Activated T-cell treated with anti-CD3 and anti-CD28 coated beads for 24 hours (primary cell): ENCODE measurements around the gene C8B.

Experiments
- DNase-seq: peaks from one replicate; pipeline ENCODE4 v3.0.0-alpha.2; 2020; ENCODE audit warnings: low read depth

C8B gene

DNA sequence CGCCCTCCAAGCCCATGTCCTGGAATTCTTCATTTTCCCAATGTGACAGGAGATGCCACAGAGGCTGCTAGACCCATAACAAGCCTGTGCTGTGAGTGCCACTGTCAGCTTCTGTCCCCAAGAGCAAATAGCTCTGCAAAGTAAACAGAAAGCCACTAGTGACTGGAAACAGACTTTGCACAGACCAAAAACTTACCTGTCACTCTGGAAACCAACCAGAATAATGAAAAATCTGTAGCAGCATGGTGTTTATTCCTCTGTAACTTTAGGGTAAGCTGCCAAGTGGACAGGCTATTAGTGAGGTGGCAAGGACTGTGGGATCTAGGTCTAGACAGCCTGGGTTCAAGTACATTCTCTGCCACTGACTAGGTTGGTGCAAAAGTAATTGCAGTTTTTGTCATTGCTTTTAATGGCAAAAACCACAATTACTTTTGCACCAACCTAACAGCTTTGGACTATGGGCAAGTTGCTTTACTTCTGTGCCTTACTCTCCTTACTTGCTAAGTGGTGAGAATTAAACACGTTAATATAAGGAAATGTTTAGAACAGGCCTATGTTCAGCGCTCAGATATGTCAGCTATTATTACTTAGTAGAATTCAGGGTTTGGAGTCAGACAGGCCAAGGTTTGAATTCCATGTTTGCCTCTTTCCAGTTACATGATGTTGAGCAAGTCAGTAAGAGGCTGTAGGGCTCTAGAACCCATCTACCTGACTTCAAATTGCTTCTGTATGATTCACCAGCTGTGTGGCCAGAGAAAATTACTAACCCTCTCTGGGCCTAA is at the start of gene C8B:
Gene C8B, minus strand, starts transcription at position 100 of the 782 bp plus-strand sequence. Its CDS starts 67 bp downstream, at position 33.
- no peak for DNase-seq

DNA sequence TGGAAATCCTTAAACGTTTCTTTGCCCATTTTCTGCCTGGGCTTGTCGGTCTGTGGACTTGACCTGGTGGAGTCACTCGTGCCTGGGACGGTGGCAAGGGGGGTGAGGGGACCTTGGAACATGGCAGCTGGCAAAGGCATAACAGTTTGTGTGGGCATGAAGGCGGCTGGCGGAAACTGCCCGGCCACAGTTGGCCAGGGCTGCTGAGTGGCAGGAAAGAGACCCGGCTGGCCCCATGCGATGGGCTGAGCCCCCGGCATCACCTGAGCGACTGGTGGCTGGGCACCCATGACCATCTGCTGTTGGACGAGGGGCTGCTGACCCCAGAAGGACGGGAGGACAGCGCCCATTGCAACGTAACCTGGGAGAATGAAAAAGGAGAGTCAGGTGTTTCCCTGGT is 49.3 kb upstream of the C8B start:
- no peak for DNase-seq

DNA sequence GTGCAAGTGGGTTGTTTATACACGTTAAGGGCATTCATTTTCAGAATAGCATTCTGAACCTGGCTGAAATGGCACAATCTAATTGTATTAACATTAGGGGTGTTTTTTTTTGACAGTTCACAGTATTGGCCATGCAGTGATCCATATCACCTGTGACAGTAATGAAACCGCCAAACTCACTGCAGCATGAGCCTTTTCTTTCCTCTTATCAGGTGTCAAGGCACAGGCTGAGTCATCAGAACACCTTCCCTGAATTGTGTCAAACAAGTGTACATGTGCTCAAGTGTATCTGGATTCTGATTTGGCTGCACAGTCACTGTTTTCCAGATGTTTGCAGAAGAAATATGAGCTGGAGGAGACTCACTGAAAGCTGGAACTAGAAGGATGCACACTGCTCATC is 47.7 kb upstream of the C8B start:
- no peak for DNase-seq

DNA sequence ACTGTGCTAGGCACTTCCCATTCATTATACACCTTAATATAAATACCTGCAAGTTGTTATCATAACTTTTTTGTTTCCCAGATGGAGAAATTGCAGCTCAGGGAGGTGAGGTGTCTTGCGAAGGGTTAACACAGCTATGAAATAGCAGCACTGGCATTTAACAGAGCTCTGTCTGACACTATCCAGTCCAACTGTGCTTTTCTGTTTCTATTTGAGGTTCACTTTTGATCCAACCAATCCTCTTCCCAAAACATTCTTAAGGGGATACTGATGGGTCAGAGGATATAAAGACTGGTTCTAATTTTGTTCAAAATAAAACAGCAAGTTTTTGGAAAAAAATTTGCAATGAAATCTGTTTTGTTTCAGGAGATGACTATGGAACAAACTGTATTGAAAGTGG is 46.5 kb upstream of the C8B start:
- no peak for DNase-seq

DNA sequence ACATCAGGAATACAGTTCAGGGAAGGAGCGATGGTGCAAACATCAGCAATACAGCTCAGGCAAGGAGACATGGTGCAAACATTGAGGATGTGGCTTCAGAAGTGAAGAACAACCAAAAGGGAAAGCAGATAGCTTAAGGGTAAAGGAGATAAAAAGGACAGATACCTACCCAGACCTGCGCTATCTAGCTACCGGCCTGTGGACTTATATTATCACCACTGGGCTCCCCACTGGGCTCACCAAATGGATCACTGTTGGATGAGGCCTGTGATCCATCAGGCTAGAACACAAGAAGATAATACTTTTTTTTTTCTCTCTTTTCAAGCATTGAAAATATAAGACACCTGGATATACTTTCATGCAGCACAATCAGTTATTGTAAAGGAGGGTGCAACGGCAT is 44.7 kb upstream of the C8B start:
- DNase-seq, result no peak

DNA sequence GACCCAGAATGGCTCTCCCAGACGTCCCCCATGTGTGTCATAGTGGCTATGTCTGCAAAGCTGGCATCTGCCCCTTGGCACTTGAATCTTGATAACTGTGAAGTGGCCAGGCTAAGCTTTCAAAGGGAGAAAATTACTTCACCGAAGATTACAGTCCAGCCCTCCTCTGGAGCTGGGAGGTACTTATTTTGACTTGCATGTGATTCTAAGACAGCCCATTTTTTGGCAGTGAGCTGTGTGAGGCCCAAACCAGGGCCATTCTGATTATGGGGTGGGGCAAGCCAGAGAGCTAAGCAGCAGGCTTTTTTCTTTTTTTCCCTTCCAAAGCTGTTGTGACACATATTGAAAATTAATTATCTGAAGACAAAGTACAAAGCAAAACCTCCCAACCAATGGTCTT is 42.1 kb upstream of the C8B start:
- DNase-seq, result no peak

DNA sequence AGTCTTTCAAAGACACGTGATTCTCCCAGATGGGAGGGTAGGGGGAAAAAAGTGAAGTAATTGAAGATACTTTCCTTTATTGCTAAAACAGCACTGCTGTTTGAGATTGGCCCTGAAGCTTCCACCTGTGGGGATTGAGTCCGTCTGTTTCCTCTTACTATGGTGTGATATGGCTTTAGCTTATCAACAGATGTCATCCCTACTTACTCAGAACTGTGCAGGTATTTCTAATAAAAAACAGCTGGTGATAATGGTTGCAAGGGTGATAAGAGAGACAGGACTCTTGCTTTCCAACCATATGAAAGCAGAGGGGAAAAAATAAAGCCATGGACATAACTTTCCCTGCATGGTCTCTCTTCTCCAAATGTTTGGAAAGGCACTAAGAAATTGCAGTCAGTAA is 41.7 kb upstream of the C8B start:
- no peak for DNase-seq

DNA sequence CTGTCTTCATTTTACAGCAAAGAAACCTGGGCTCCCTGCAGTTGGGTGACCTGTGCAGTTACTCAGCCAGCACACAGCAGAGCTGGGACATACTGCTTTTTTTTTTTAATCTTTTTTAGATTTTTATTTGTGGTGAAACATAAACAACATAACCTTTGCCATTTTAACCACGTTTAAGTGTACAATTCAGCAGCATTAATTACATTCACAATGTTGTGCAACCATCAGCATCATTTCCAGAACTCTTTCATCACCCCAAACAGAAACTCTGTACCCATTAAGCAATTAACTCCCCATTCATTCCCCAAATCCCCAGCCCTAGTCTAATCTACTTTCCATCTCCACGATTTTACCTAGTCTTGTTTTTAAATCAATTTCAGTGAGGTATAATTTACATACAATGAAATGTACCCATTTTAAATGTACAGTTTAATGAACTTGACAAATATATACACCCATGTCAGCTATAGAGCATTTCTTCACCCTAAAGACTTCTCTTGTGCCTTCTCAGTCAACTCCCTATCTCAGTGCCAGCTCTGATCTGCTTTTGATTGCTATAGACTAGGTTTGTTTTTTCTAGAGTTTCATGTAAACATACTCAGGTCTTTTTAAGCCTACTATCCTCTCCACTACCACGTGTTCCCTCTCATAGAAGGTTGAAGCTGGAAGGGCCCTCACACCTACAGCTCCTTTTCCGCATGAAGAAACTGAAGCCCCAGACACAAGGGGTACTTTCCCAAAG is 37.8 kb upstream of the C8B start:
- DNase-seq, result no peak

DNA sequence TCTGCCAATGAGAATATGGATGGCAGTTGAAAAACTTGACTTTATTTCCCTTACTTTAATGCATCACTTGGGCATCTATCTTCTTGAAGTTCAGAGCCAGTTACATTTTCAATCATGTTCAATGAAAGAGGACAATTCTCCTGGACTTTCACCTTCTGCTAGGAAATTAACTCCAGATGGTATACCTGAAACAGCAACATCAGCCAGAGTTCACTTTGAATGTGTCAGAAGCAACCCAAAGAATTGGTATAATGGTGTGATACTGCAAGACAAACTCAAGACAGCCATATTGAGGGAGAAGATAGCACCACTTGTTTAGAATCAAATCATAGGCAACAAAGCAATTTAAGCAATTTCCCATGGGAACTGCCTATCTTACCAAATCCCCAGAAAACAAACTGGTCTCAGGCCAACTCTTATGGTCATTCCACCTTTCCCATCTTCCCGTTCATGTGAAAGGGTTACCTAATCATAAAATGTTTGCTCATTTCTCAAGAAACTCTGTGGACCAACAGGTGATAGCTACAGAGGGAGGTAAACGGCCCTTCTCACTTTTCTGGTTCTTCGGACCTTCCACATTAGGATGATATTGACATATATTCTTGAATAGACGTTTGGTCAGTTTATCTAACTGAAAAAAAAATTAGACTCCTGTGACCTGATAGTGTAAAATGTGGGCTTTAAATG is 29.7 kb upstream of the C8B start:
- no peak for DNase-seq

DNA sequence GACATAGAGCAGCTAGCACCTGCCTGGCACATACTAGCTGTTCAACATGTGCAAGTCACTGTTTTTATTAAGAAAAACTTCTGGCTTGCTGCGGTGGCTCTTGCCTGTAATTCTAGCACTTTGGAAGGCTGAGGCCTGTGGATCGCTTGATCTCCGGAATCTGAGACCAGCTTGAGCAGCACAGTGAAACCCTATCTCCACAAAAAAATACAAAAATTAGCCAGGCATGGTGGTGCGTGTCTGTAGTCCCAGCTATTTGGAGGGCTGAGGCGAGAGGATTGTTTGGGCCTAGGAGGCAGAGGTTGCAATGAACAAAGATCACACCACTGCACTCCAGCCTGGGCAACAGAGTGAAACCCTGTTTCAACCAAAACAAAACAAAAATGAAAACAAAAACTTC is 27.7 kb upstream of the C8B start:
- DNase-seq, result no peak

DNA sequence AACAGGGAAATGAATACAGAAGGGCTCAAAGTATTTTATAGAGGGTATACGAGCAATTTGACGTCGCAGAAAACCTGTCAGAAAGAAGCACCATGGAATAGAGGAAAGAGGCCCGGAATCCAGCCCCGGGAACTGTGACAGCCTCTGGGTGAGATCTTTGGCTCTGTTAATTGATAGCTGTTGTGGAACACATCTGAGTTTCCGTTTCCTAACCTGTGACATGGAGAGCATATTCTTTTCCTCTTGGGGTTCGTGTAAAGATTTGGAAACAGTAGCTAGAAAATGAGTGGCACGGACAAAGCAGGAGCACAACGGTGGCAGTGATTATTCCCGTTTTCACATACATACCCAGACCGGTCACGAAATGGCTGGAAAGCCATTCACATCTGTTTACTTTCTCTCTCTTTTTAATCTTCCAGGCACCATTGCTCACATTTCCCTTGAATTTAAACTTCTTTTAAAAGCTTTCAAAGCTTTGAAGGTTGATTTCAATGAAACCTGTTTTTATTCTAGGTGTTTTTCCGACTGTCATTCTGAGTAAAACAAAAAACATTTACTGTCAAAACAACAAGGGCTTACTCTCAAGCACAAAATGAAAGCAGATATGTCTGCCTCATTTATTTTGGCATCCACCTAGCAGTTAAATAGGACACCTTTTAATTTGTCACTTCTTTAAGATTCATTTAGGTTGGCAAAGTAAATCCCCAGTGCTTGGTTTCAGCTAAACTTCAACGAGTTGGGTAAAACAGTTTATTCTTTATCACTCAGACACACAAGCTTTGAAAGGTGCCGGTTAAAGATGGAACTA is 26.7 kb upstream of the C8B start:
- no peak for DNase-seq

DNA sequence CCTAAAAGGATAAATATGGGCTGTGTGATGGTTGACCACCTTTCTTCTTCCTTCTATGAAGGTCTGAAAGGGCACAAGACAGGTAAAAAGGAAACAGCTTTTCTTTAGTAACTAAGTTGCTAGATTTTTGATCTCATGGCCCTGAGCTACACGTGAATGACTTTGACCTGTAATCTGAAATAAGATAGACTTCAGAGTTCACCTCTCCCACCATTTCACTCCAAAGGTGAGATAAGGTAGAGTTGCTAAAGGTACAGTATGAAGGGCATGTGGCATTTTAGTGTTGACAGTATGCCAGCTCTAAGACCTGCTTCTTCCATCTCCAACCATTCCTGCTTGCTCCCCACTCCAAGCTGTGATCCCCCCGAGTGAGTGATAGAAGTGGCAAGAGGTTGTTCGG is 25.8 kb upstream of the C8B start:
- DNase-seq, result no peak

DNA sequence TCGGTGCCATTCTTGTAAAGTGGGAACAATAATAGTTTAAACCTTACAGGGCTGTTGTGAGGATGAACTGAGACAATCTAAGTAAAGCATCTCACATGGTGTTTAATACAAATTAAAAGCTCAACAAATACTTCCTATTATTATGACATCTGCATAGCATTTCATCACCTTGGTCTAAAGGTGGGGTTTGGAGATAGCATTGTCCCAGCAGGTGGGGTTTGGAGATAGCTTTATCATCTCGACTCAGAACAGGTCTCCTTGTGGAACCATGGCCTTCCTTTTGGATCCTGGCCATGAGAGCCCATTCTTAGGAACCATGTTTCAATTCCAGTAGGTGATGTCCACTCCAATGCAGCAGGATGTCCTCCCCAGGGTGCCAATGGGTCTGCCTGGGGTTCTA is 20.6 kb upstream of the C8B start:
- DNase-seq, result no peak

DNA sequence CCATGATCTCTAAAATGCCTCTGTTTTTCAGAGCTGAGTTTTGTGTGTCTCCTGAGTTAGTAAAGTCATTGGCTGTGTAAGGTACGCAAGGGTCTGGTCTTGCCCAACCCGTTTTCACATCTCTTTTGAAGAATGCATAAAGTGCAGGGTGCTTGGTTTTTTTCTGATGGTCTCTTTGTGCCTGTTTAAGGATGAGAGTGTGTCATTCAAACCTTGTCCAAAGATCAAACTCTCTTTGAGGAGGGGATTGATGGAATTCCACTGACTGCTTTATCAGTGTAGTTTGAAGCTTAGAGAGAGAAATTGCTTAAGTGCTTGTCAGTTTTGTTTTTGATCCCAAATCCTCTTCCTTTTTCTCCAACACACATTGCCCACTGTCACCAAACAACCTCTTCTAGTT is 20.0 kb upstream of the C8B start:
- no peak for DNase-seq

DNA sequence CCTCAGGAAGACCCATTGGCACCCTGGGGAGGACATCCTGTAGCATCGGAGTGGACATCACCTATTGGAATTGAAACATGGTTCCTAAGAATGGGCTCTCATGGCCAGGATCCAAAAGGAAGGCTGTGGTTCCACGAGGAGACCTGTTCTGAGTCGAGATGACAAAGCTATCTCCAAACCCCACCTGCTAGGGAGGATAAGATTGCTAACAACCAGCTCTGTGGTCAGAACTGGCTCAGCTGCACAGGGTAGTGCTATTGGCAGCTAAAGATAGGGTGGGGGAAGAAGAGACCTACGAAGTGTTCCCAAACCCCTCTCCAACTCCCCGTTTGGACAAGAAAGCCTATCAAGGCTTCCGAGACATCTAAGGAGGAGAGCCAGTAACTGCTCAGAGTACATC is 17.7 kb upstream of the C8B start:
- DNase-seq, result no peak

DNA sequence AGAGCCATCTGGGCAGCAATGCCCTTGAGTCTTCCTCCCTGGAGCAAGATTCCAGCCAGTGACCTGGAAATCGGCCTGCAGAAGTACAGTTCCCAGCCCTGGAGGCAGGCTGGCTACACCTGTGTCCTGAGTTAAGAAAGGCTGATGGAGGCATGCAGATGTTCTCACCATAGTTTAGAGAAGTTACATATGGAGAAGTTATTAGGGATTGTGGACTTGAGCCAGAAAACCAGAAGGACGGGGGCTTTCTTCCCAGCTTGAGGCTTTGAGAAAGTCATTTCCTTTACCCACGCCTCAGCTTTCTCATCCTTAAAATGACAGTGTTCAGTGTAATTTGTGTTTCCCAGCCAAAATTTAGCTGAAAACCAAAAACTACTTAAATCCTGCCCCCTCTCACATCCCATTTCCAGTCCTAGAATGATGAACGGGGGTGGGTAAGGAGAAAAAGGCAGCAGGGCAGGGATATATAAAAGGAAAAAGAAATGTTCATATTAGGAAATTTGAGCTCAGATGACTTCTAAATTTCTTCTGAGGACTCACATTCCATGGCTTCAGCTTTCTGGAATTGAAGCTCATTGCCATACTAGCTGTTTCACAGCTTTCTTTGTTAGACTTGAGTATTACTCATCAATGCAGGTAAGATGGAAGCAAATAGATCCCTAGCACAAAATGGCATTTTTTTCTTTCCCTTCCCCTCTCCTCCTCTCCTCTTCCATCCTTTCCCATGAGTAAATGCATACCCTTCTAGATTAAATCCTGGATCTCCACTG is 14.4 kb upstream of the C8B start:
- no peak for DNase-seq

DNA sequence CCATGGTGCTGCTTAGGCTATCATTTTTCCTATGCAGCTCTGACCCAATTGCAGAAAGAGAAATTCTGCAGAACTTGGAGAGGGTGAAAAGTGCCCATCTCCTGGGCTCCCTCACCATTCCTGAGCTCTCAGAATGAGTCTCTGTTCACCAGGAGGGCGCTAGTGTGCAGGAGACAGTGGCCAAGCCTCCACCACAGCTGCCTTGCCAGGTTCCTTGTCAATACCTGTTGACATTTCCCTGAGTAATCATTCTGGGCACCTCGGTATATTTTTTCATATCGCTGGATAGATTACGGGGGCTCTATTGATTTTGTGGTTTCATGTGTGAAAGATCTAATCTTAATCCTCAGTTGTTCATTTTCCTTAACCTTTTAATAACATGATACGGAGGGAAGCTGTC is 13.0 kb upstream of the C8B start:
- no peak for DNase-seq

DNA sequence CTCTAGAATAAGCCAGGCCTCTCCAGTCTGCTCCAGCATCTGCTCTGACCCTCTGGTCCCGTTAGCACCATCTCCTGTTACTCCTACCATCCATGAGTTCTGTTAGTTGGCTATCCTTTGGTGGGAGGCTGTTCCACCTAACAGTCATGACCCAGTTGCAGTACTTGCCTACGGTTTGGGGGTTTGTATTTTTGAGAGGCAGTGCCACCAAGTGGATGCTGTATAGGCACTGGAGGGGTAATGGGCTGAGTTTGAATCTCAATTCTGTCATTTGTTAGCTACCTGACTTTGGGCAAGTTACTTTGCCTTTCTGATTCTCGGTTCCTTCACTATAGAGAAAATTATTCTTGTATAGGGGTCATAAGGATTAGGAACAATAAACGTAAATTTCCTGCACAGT is 12.1 kb upstream of the C8B start:
- DNase-seq, result no peak

DNA sequence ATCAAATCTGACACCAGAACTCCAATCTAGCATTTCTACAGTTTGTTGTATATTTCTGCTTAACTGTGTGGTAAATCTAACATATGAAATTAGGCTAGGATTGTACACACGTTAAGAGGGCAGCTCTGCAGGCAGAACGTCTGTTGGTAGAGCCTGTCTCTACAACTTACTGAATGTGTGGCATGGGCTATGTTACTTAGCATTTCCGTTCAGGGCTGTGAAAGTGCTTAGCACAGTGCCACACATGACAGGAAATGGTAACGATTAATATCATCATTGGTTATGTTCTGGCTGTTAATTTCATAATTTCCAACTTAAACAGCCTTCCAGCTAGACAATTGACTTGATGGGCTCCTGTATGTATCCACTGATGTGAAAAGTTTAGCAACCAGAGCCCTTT is 9.6 kb upstream of the C8B start:
- DNase-seq, result no peak

DNA sequence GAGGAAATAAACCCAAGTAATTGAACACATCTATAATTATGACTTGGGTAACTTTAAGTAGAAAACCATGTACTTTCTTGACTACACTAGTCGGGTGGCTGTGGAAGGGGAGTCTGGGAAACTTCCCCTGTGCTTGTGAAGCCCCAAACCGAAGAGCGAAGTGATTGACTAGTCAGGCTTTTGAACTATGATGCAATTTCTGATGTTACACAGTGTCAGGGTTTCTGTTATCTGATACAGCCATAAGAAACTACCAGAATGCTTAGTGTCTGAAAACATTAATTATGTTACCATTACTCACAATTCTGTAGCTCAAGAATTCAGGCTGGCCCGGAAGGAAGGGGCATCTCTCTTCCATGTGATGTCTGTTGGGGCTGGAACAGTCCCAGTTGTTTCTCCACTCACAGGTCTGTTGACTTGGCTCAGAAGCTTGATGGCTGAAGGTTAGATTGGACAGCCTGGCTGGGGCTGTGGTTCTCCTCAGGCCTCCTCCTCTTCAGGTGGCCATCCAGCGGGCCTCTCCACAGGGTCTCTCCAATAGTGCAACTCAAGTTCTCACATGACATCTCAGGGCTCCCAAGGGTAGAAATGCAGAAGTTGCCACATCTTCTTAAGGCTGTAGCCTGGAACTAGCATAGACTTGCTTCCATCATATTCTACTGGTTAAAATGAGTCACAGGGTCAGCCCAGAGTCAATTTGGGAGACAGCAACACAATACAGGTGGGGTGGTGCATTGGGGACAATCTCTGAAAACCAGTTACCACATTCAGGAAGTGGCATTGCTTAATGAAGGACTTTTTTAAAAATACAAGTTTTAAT is 8.3 kb upstream of the C8B start:
- DNase-seq, result no peak

DNA sequence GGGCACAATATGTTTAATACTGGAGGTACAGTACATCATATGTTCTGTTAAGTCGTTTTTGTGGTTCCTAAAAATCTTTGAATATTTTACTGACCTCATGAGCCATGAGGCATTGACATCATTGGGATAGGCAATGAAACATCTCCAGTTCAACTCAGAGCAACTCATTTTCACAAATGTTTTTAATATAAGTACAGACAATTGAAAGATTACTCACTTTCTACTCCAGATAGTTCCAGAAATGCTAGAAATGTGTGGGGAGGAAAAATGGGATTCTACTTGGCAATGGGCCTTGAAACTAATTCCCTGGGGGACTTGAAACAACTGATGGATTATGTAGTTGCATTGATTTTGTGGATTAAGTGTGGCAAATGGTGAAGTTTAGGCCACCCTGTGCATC is 7.2 kb upstream of the C8B start:
- no peak for DNase-seq
